Trophoblast cell (in vitro differentiated cells and primary cell): Measurements from ENCODE around the gene TADA2B.

Experiments
- DNase-seq, 2 donors: peaks; one replicate each; pipeline ENCODE4 v3.0.0-alpha.2; 2016
- H2AFZ ChIP-seq: 2 replicates; pipeline ENCODE4 v1.6.1; 2013; ENCODE audit warnings: low read length, moderate library complexity, mild to moderate bottlenecking; ENCODE audit not compliant: insufficient read depth, poor library complexity
- H2AK5ac ChIP-seq: 2 replicates; pipeline ENCODE4 v1.6.1; 2013; ENCODE audit warnings: mild to moderate bottlenecking, low read length
- H2BK120ac ChIP-seq: 2 replicates; pipeline ENCODE4 v1.6.1; 2013; ENCODE audit warnings: low read length, mild to moderate bottlenecking, moderate library complexity; ENCODE audit not compliant: insufficient read depth, poor library complexity
- H2BK12ac ChIP-seq: 2 replicates; pipeline ENCODE4 v1.6.1; 2013; ENCODE audit warnings: mild to moderate bottlenecking, low read length, moderate library complexity
- H2BK5ac ChIP-seq: 2 replicates; pipeline ENCODE4 v1.6.1; 2013; ENCODE audit warnings: low read length, low read depth, moderate library complexity, mild to moderate bottlenecking; ENCODE audit not compliant: poor library complexity
- H3K14ac ChIP-seq: 2 replicates; pipeline ENCODE4 v1.6.1; 2013; ENCODE audit warnings: mild to moderate bottlenecking, low read length
- H3K18ac ChIP-seq: 2 replicates; pipeline ENCODE4 v1.6.1; 2013; ENCODE audit warnings: mild to moderate bottlenecking, low read length
- H3K23ac ChIP-seq: 2 replicates; pipeline ENCODE4 v1.6.1; 2013; ENCODE audit warnings: low read length
- H3K27ac ChIP-seq: 2 replicates; pipeline ENCODE4 v1.5.1; 2013; ENCODE audit warnings: low read depth, mild to moderate bottlenecking, inconsistent platforms, low read length, moderate library complexity
- H3K27me3 ChIP-seq: 2 replicates; pipeline ENCODE4 v1.6.1; 2013; ENCODE audit warnings: inconsistent platforms, mild to moderate bottlenecking, low read length, moderate library complexity; ENCODE audit not compliant: insufficient read depth
- H3K36me3 ChIP-seq, 2 experiments: 1 replicate in 1 of 2; 2 replicates in 1 of 2; pipeline ENCODE4 v1.6.1; 2013; ENCODE audit warnings: low read length in 2 of 2, mild to moderate bottlenecking in 2 of 2, moderate library complexity in 1 of 2; ENCODE audit not compliant: insufficient read depth in 2 of 2, control insufficient read depth in 1 of 2
- H3K4ac ChIP-seq: 2 replicates; pipeline ENCODE4 v1.6.1; 2013; ENCODE audit warnings: low read depth, mild to moderate bottlenecking, low read length, moderate library complexity
- H3K4me1 ChIP-seq, 2 experiments: 1 replicate in 1 of 2; 2 replicates in 1 of 2; pipeline ENCODE4 v1.6.1; 2013; ENCODE audit warnings: low read length in 2 of 2, mild to moderate bottlenecking in 2 of 2, moderate library complexity in 1 of 2; ENCODE audit not compliant: insufficient read depth in 2 of 2, control insufficient read depth in 1 of 2
- H3K4me2 ChIP-seq: 2 replicates; pipeline ENCODE4 v1.6.1; 2013; ENCODE audit warnings: inconsistent platforms, mild to moderate bottlenecking, low read length, moderate library complexity
- H3K4me3 ChIP-seq: 2 replicates; pipeline ENCODE4 v1.5.1; 2013; ENCODE audit warnings: mild to moderate bottlenecking, low read depth, low read length, inconsistent platforms
- H3K79me1 ChIP-seq: one replicate; pipeline ENCODE4 v1.6.1; 2013; ENCODE audit warnings: low read length
- H3K79me2 ChIP-seq: 2 replicates; pipeline ENCODE4 v1.6.1; 2013; ENCODE audit warnings: low read length, mild to moderate bottlenecking; ENCODE audit not compliant: control insufficient read depth, insufficient read depth, poor library complexity
- H3K9ac ChIP-seq: 2 replicates; pipeline ENCODE4 v1.6.1; 2013; ENCODE audit warnings: mild to moderate bottlenecking, low read length
- H3K9me3 ChIP-seq: 2 replicates; pipeline ENCODE4 v1.6.1; 2013; ENCODE audit warnings: low read depth, mild to moderate bottlenecking, control low read depth, inconsistent platforms, low read length; ENCODE audit not compliant: insufficient read depth
- H4K12ac ChIP-seq: 2 replicates; pipeline ENCODE4 v1.6.1; 2013; ENCODE audit warnings: low read depth, mild to moderate bottlenecking, low read length, moderate library complexity
- H4K8ac ChIP-seq: 2 replicates; pipeline ENCODE4 v1.6.1; 2013; ENCODE audit warnings: low read depth, mild to moderate bottlenecking, low read length, moderate library complexity
- H4K91ac ChIP-seq: one replicate; pipeline ENCODE4 v1.6.1; 2013; ENCODE audit warnings: low read depth, mild to moderate bottlenecking, low read length, moderate library complexity
- WGBS: extraction: QIAGEN DNeasy Blood & Tissue Kit; methylation state at CpG from one replicate; pipeline ENCODE4 v1.1.7; 2013; ENCODE audit warnings: missing lambda C conversion rate; ENCODE audit not compliant: insufficient read length, insufficient coverage; ENCODE audit errors: extremely low coverage; 5-methylcytosine and 5-hydroxymethylcytosine counted together

The TADA2B gene

GRCh38 chr4:7073059-7073458 is 29.9 kb downstream of the TADA2B start:
- Histone ChIP-seq H2AFZ (no peak overlapping the region), H3K18ac (no peak overlapping the region), H2BK12ac (no peak overlapping the region), H3K14ac (no peak overlapping the region), H2AK5ac (no peak overlapping the region), H3K4me3 (no peak overlapping the region), H3K4ac (no peak overlapping the region), H2BK120ac (no peak overlapping the region), H3K27me3 (no peaks in the 10 kb centered on the region), H2BK5ac (no peak overlapping the region), H4K91ac (no peak overlapping the region), H3K4me2 (no peak overlapping the region), H3K9ac (no peak overlapping the region), H3K27ac (no peak overlapping the region), H3K79me2 (peaks cover 3% of the 10 kb centered on the region), H3K36me3 (no peaks in the 10 kb centered on the region), H4K12ac (no peak overlapping the region), H3K9me3 (no peaks in the 10 kb centered on the region), H3K23ac (no peak overlapping the region), H4K8ac (no peak overlapping the region), H3K79me1 (peaks cover 3% of the 10 kb centered on the region), H3K4me1 (peaks cover 4% of the 10 kb centered on the region in 2 experiments)
- WGBS = no CpG with 5 or more reads among the region's 14 CpGs
- no peak for DNase-seq

GRCh38 chr4:7073526-7074390 is 30.6 kb downstream of the TADA2B start:
- H2AFZ ChIP-seq = no peak overlapping the region

GRCh38 chr4:7074426-7074825 is 31.3 kb downstream of the TADA2B start:
- H2BK5ac ChIP-seq = no peak overlapping the region
- no peaks in the 10 kb centered on the region for H3K36me3 ChIP-seq
- H3K27ac ChIP-seq = no peak overlapping the region
- no peak overlapping the region for H2AK5ac ChIP-seq
- no peak overlapping the region for H2AFZ ChIP-seq
- no peak for DNase-seq
- H3K4ac ChIP-seq = no peak overlapping the region
- H2BK12ac ChIP-seq = no peak overlapping the region
- no peak overlapping the region for H3K14ac ChIP-seq
- no peak overlapping the region for H3K23ac ChIP-seq
- no peaks in the 10 kb centered on the region for H3K79me1 ChIP-seq
- no peaks in the 10 kb centered on the region for H3K79me2 ChIP-seq
- H2BK120ac ChIP-seq = no peak overlapping the region
- WGBS = no CpG with 5 or more reads among the region's 9 CpGs
- no peak overlapping the region for H4K91ac ChIP-seq
- H3K18ac ChIP-seq = no peak overlapping the region
- no peak overlapping the region for H4K8ac ChIP-seq
- H4K12ac ChIP-seq = no peak overlapping the region
- no peak overlapping the region for H3K4me2 ChIP-seq
- no peak overlapping the region for H3K4me3 ChIP-seq
- H3K9me3 ChIP-seq = no peaks in the 10 kb centered on the region
- no peaks in the 10 kb centered on the region for H3K4me1 ChIP-seq
- H3K9ac ChIP-seq = no peak overlapping the region
- H3K27me3 ChIP-seq = no peaks in the 10 kb centered on the region

More at GRCh38 chr4:7073526-7074390, 30.6 kb downstream of the TADA2B start:
- no peak overlapping the region for H2BK5ac ChIP-seq
- H3K23ac ChIP-seq = no peak overlapping the region
- no peak overlapping the region for H3K14ac ChIP-seq
- H4K91ac ChIP-seq = no peak overlapping the region
- H2AK5ac ChIP-seq = no peak overlapping the region
- no peak overlapping the region for H4K12ac ChIP-seq
- no peaks in the 10 kb centered on the region for H3K9me3 ChIP-seq
- no peaks in the 10 kb centered on the region for H3K79me1 ChIP-seq
- no CpG with 5 or more reads among the region's 18 CpGs for WGBS
- no peak overlapping the region for H3K4me2 ChIP-seq
- H3K27ac ChIP-seq = no peak overlapping the region
- no peak overlapping the region for H3K18ac ChIP-seq
- H2BK120ac ChIP-seq = no peak overlapping the region
- H2BK12ac ChIP-seq = no peak overlapping the region
- H3K27me3 ChIP-seq = no peaks in the 10 kb centered on the region
- H3K4me3 ChIP-seq = no peak overlapping the region
- H3K4me1 ChIP-seq = peaks cover 3% of the 10 kb centered on the region in 2 experiments
- no peak overlapping the region for H3K4ac ChIP-seq
- no peaks in the 10 kb centered on the region for H3K36me3 ChIP-seq
- DNase-seq = peak; percentile 74 to 89
- no peak overlapping the region for H4K8ac ChIP-seq
- no peak overlapping the region for H3K9ac ChIP-seq
- no peaks in the 10 kb centered on the region for H3K79me2 ChIP-seq

DNA sequence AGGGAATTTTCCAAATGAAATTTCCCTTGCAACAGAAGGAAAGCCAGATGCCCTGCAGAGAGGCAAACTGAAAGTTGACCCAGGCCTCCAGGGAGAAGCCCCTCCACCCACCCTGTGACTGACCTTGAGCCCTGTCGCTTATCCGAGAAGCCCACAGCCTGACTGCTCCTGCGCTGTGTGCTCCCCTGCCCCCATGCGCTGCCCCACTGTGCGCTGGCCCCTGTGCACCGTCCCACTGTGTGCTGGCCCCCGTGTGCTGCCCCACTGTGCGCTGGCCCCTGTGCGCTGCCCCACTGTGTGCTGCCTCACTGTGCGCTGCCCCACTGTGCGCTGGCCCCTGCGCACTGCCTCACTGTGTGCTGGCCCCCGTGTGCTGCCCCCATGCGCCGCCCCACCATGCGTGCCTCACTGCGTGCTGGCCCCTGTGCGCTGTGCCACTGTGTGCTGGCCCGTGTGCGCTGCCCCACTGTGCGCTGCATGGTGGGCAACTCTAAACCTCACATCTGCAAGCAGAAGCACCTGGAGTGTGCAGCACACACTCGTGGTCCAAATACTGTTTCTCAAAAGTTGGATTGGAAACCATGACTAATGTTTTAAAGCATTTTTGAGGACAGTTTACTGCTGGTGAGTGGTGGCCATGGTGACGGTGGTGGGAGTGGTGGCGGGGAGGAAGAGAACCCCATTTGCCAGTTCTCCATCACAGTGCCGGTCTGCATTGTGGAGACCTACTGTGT is 33.0 kb downstream of the TADA2B start:
- no peak overlapping the region for H4K91ac ChIP-seq
- WGBS = no CpG with 5 or more reads among the region's 25 CpGs

More for the DNA sequence above, 33.0 kb downstream of the TADA2B start:
- Histone ChIP-seq H3K27ac (no peak overlapping the region), H3K4me1 (no peaks in the 10 kb centered on the region), H3K4ac (no peak overlapping the region), H3K9me3 (no peaks in the 10 kb centered on the region), H2BK5ac (no peak overlapping the region), H3K14ac (no peak overlapping the region), H2AFZ (no peak overlapping the region), H3K4me2 (no peak overlapping the region), H3K79me2 (no peaks in the 10 kb centered on the region), H3K4me3 (no peak overlapping the region), H4K12ac (no peak overlapping the region), H2BK12ac (no peak overlapping the region), H3K27me3 (no peaks in the 10 kb centered on the region), H3K18ac (no peak overlapping the region), H3K79me1 (no peaks in the 10 kb centered on the region), H3K9ac (no peak overlapping the region), H2BK120ac (no peak overlapping the region), H3K36me3 (no peaks in the 10 kb centered on the region), H4K8ac (no peak overlapping the region), H2AK5ac (no peak overlapping the region), H3K23ac (no peak overlapping the region)
- DNase-seq = no peak
